Hepatocyte (in vitro differentiated cells): Measurements from ENCODE around the gene P2RY8. TPM values are rescaled to one million over a fixed set of nuclear protein-coding genes. Genes with fewer than 3 reads are reported as not detected.
A peak's percentile ranks its signal among the peaks of the same experiment; 100 is the strongest.

ENCODE experiments used
- DNase-seq: peaks from one replicate; pipeline ENCODE4 v3.0.0-alpha.2; 2016; ENCODE audit warnings: low spot score
- H2AFZ ChIP-seq: fragments of 200-600 bp; sonication (generic); 2 replicates; pipeline ENCODE4 v1.6.0; 2016; ENCODE audit warnings: antibody characterized with exemption, mild to moderate bottlenecking
- H3K27ac ChIP-seq: fragments of 200-600 bp; sonication (generic); 2 replicates; pipeline ENCODE4 v1.5.1; 2016; ENCODE audit warnings: mild to moderate bottlenecking
- H3K27me3 ChIP-seq: fragments of 200-600 bp; sonication (generic); 2 replicates; pipeline ENCODE4 v1.6.1; 2016
- H3K36me3 ChIP-seq: fragments of 200-600 bp; sonication (generic); replicated peaks from 2 replicates; pipeline ENCODE4 v1.5.1; 2016; ENCODE audit warnings: low read depth; ENCODE audit not compliant: insufficient read depth
- H3K4me1 ChIP-seq: fragments of 200-600 bp; sonication (generic); 2 replicates; pipeline ENCODE4 v1.5.1; 2016; ENCODE audit warnings: mild to moderate bottlenecking, moderate library complexity; ENCODE audit not compliant: insufficient read depth
- H3K4me2 ChIP-seq: fragments of 200-600 bp; sonication (generic); 2 replicates; pipeline ENCODE4 v1.6.0; 2016
- H3K4me3 ChIP-seq: fragments of 200-600 bp; sonication (generic); 2 replicates; pipeline ENCODE4 v1.5.1; 2016; ENCODE audit warnings: mild to moderate bottlenecking
- H3K79me2 ChIP-seq: fragments of 200-600 bp; sonication (generic); 2 replicates; pipeline ENCODE4 v1.6.0; 2017; ENCODE audit warnings: mild to moderate bottlenecking
- H3K9me2 ChIP-seq: fragments of 200-600 bp; sonication (generic); replicated peaks from 2 replicates; pipeline ENCODE4 v1.6.0; 2017; ENCODE audit warnings: mild to moderate bottlenecking; ENCODE audit not compliant: insufficient read depth
- H3K9me3 ChIP-seq: fragments of 200-600 bp; sonication (generic); 2 replicates; pipeline ENCODE4 v1.5.1; 2016; ENCODE audit warnings: low read depth, mild to moderate bottlenecking
- H4K20me1 ChIP-seq: fragments of 200-600 bp; sonication (generic); 2 replicates; pipeline ENCODE4 v1.6.0; 2016; ENCODE audit warnings: mild to moderate bottlenecking; ENCODE audit not compliant: insufficient read depth, poor library complexity, severe bottlenecking
- EZH2 ChIP-seq: fragments of 200-600 bp; sonication (generic); IDR thresholded peaks from 2 replicates; pipeline ENCODE4 v1.6.1; 2016; ENCODE audit warnings: antibody characterized with exemption, mild to moderate bottlenecking, borderline replicate concordance
- EZH2phosphoT487 ChIP-seq: fragments of 200-600 bp; sonication (generic); IDR thresholded peaks from one replicate; pipeline ENCODE4 v1.6.1; 2018; ENCODE audit warnings: antibody characterized with exemption, mild to moderate bottlenecking, low read depth, moderate library complexity; ENCODE audit not compliant: unreplicated experiment, severe bottlenecking
- WGBS: methylation state at CpG from one replicate; pipeline ENCODE4 v1.1.6; 2016; ENCODE audit warnings: low lambda C conversion rate; ENCODE audit errors: missing lambda C conversion rate; 5-methylcytosine and 5-hydroxymethylcytosine counted together
- polyA plus RNA-seq: library from polyadenylated mRNA; unstranded; fragments of >200 nt; fragmentation: Nextera tagmentation; extraction: Ambion mirVana; gene quantifications from 2 replicates; pipeline ENCODE4 v1.2.1, GENCODE V29; 2016
- total RNA-seq: library from RNA; depleted of rRNA; stranded (reverse); fragments of >200 nt; gene quantifications from 2 replicates; pipeline ENCODE4 v1.2.3, GENCODE V29; 2014
- TF ChIP-seq, protein P1 (sequence below): fragments of 200-600 bp; sonication (generic); IDR thresholded peaks from 2 replicates; pipeline ENCODE4 v1.5.1; 2016; ENCODE audit warnings: antibody characterized with exemption, mild to moderate bottlenecking; ENCODE audit not compliant: poor library complexity

P2RY8 gene
- total and polyA plus RNA-seq, 2 experiments from 2014 or later: 0.07 to 0.54 TPM

DNA sequence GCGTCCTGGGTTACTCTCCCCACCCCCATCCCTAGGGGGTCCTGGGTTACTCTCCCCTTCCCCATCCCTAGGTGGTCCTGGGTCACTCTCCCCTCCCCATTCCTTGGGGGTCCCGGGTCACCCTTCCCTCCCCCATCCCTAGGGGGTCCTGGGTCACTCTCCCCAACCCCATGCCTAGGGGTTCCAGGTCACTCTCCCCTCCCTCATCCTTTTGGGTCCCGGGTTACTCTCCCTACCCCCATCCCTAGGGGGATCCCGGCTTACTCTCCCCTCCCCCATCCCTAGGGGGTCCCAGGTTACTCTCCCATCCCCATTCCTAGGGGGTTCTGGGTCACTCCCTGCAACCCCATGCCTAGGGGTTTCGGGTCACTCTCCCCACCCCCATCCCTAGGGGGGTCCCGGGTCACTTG lies 85.7 kb downstream of the P2RY8 start:
- no peaks in the 10 kb centered on the region for H3K9me2 ChIP-seq
- no peaks in the 10 kb centered on the region for H3K27me3 ChIP-seq
- no peak overlapping the region for H3K27ac ChIP-seq
- WGBS: 94% methylated on average over 2 of the region's 6 CpGs
- peak overlapping the region; percentile 96 for H3K4me2 ChIP-seq
- no peaks in the 10 kb centered on the region for H3K4me1 ChIP-seq
- DNase-seq: no peak
- no peaks in the 10 kb centered on the region for H3K9me3 ChIP-seq
- no peaks in the 10 kb centered on the region for H3K36me3 ChIP-seq
- H2AFZ ChIP-seq: no peak overlapping the region
- H4K20me1 ChIP-seq: no peaks in the 10 kb centered on the region
- peaks cover 40% of the 10 kb centered on the region for H3K79me2 ChIP-seq
- no peak overlapping the region for H3K4me3 ChIP-seq
- TF ChIP-seq EZH2phosphoT487: no peak
- no peak for TF ChIP-seq EZH2
- TF ChIP-seq, protein P1, sequence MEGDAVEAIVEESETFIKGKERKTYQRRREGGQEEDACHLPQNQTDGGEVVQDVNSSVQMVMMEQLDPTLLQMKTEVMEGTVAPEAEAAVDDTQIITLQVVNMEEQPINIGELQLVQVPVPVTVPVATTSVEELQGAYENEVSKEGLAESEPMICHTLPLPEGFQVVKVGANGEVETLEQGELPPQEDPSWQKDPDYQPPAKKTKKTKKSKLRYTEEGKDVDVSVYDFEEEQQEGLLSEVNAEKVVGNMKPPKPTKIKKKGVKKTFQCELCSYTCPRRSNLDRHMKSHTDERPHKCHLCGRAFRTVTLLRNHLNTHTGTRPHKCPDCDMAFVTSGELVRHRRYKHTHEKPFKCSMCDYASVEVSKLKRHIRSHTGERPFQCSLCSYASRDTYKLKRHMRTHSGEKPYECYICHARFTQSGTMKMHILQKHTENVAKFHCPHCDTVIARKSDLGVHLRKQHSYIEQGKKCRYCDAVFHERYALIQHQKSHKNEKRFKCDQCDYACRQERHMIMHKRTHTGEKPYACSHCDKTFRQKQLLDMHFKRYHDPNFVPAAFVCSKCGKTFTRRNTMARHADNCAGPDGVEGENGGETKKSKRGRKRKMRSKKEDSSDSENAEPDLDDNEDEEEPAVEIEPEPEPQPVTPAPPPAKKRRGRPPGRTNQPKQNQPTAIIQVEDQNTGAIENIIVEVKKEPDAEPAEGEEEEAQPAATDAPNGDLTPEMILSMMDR: no peak

DNA sequence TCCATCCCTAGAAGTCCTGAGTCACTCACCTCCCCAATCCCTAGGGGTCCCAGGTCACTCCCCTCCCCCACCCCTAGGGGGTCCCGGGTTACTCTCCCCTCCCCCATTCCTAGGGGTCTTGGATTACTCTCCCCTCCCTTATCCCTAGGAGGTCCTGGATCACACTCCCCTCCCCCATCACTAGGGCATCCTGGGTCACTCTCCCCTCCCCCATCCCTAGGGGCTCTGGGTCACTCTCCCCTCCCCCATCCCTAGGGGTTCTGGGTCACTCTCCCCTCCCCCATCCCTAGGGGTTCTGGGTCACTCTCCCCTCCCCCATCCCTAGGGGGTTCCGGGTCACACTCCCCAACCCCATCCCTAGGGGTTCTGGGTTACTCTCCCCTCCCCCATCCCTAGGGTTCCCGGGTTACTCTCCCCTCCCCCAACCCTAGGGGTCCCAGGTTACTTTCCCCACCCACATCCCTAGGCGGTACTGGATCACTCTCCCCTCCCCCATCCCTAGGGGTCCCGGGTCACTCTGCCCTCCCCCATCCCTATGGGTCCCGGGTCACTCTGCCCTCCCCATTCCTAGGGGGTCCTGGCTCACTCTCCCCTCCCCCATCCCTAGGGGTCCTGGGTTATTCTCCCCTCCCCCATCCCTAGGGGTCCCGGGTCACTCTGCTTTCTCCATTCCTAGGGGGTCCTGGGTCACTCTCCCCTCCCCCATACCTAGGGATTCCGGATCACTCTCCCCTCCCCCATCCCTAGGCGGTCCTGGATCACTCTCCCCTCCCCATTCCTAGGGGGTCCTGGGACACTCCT lies 86.4 kb downstream of the P2RY8 start:
- no peak overlapping the region for H3K27ac ChIP-seq
- no peaks in the 10 kb centered on the region for H3K27me3 ChIP-seq
- H3K9me3 ChIP-seq: no peaks in the 10 kb centered on the region
- H3K36me3 ChIP-seq: no peaks in the 10 kb centered on the region
- 75% methylated on average over 1 of the region's 9 CpGs for WGBS
- H3K4me1 ChIP-seq: no peaks in the 10 kb centered on the region
- H2AFZ ChIP-seq: no peak overlapping the region
- H3K4me3 ChIP-seq: no peak overlapping the region
- H3K79me2 ChIP-seq: peaks cover 40% of the 10 kb centered on the region
- DNase-seq: no peak
- H4K20me1 ChIP-seq: no peaks in the 10 kb centered on the region
- TF ChIP-seq EZH2 (no peak), EZH2phosphoT487 (no peak)
- TF ChIP-seq, protein P1: no peak
- H3K4me2 ChIP-seq: no peak overlapping the region
- no peaks in the 10 kb centered on the region for H3K9me2 ChIP-seq

DNA sequence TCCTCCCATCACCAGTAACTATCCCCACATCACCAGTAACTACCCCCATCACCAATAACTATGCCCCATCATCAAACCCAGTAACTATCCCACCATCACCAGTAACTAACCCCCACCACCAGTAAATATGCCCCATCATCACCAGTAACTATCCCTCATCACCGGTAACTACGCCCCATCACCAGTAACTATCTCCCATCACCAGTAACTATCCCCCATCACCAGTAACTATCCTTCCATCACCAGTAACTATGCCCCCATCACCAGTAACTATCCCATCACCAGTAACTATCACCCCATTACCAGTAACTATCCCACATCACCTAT lies 87.2 kb downstream of the P2RY8 start:
- H3K27me3 ChIP-seq: no peaks in the 10 kb centered on the region
- H3K4me1 ChIP-seq: no peaks in the 10 kb centered on the region
- H3K27ac ChIP-seq: no peak overlapping the region
- H3K4me3 ChIP-seq: no peak overlapping the region
- no peaks in the 10 kb centered on the region for H3K36me3 ChIP-seq
- no peak for DNase-seq
- no peak overlapping the region for H3K4me2 ChIP-seq
- H3K9me3 ChIP-seq: no peaks in the 10 kb centered on the region
- WGBS: 97% methylated on average over 2 of the region's 2 CpGs
- peaks cover 40% of the 10 kb centered on the region for H3K79me2 ChIP-seq
- no peaks in the 10 kb centered on the region for H4K20me1 ChIP-seq
- no peaks in the 10 kb centered on the region for H3K9me2 ChIP-seq
- H2AFZ ChIP-seq: no peak overlapping the region
- TF ChIP-seq EZH2phosphoT487 (no peak), EZH2 (no peak)
- TF ChIP-seq, protein P1: no peak
